GM19023 (cell line): ENCODE results near the gene RAB3C.

Experiments used
- ATAC-seq: cut with Tn5 transposase; IDR thresholded peaks from one replicate; pipeline ENCODE4 v1.9.1; 2021; ENCODE audit warnings: mild to moderate bottlenecking, moderate library complexity; ENCODE audit not compliant: unreplicated experiment

The RAB3C gene

GRCh38 chr5:58765058-58765457 lies 182.2 kb downstream of the RAB3C start:
- ATAC-seq, result no peak

- ATAC-seq, result no peak
These were observed 184.2 kb downstream of the RAB3C start for GRCh38 chr5:58767104-58767503.

GRCh38 chr5:58770136-58770535 lies 187.3 kb downstream of the RAB3C start:
- no peak for ATAC-seq

GRCh38 chr5:58771796-58772195 lies 188.9 kb downstream of the RAB3C start:
- no peak for ATAC-seq

- ATAC-seq, result no peak
These were observed 191.0 kb downstream of the RAB3C start for GRCh38 chr5:58773744-58774441.

- ATAC-seq, result no peak
These were observed 192.1 kb downstream of the RAB3C start for GRCh38 chr5:58774937-58775336.

GRCh38 chr5:58775701-58776262 lies 192.9 kb downstream of the RAB3C start:
- ATAC-seq, result peak; percentile 71

GRCh38 chr5:58776559-58776958 lies 193.7 kb downstream of the RAB3C start:
- ATAC-seq, result no peak

GRCh38 chr5:58778888-58779287 lies 196.0 kb downstream of the RAB3C start:
- ATAC-seq, result no peak

- no peak for ATAC-seq
These were observed 203.2 kb downstream of the RAB3C start for GRCh38 chr5:58786035-58786434.

- ATAC-seq, result peak; percentile 75
These were observed 203.9 kb downstream of the RAB3C start for GRCh38 chr5:58786711-58787303.

- ATAC-seq, result no peak
These were observed 205.1 kb downstream of the RAB3C start for GRCh38 chr5:58787987-58788386.

GRCh38 chr5:58793888-58794657 lies 211.2 kb downstream of the RAB3C start:
- ATAC-seq, result no peak

- ATAC-seq, result no peak
These were observed 212.0 kb downstream of the RAB3C start for GRCh38 chr5:58794875-58795274.

- no peak for ATAC-seq
These were observed 212.5 kb downstream of the RAB3C start for GRCh38 chr5:58795327-58795726.

GRCh38 chr5:58797021-58797420 lies 214.1 kb downstream of the RAB3C start:
- ATAC-seq, result no peak

- no peak for ATAC-seq
These were observed 217.5 kb downstream of the RAB3C start for GRCh38 chr5:58800356-58800755.

GRCh38 chr5:58800861-58801540 lies 218.1 kb downstream of the RAB3C start:
- ATAC-seq, result no peak

GRCh38 chr5:58803056-58803455 lies 220.2 kb downstream of the RAB3C start:
- no peak for ATAC-seq

- no peak for ATAC-seq
These were observed 221.4 kb downstream of the RAB3C start for GRCh38 chr5:58804291-58804690.

GRCh38 chr5:58810086-58810485 lies 227.2 kb downstream of the RAB3C start:
- no peak for ATAC-seq
